Ramos (cell line): ENCODE measurements around the gene FBXO2.
"Not testable (repeated sequence)": the region's sequence is repeated elsewhere in the genome, so short reads cannot be mapped to it uniquely, and the experiment has no call there.

Source experiments
- in situ Hi-C: fragments of 300-500 bp; cut with MboI; formaldehyde crosslinking; loops from one replicate; pipeline ENCODE4 v1.14.3; 2022; ENCODE audit warnings: low sequenced_read_pairs; ENCODE audit not compliant: unreplicated experiment

Gene FBXO2

GRCh38 chr1:11639372-11639771, 14.9 kb downstream of the FBXO2 start:
- in situ Hi-C loops: no loop called here

GRCh38 chr1:11638121-11638520, 16.1 kb downstream of the FBXO2 start:
- in situ Hi-C loops: no loop called here

GRCh38 chr1:11634365-11635192, 19.6 kb downstream of the FBXO2 start:
- in situ Hi-C loops: no loop called here

- in situ Hi-C loops: no loop called here
These were observed 24.8 kb downstream of the FBXO2 start for GRCh38 chr1:11629184-11630016.

GRCh38 chr1:11628767-11629166, 25.5 kb downstream of the FBXO2 start:
- in situ Hi-C loops: no loop called here

GRCh38 chr1:11626551-11626950, 27.7 kb downstream of the FBXO2 start:
- in situ Hi-C loops: no loop called here

- in situ Hi-C loops: no loop called here
These were observed 30.5 kb downstream of the FBXO2 start for GRCh38 chr1:11623702-11624101.

- in situ Hi-C loops: no loop called here
These were observed 31.8 kb downstream of the FBXO2 start for GRCh38 chr1:11622398-11622797.

- in situ Hi-C loops: no loop called here
These were observed 33.3 kb downstream of the FBXO2 start for GRCh38 chr1:11620924-11621323.

- in situ Hi-C loops: no loop called here
These were observed 33.8 kb downstream of the FBXO2 start for GRCh38 chr1:11620405-11620804.

- in situ Hi-C loops: no loop called here
These were observed 36.5 kb downstream of the FBXO2 start for GRCh38 chr1:11617741-11618140.

GRCh38 chr1:11617314-11617713, 36.9 kb downstream of the FBXO2 start:
- in situ Hi-C loops: no loop called here

- in situ Hi-C loops: no loop called here
These were observed 37.5 kb downstream of the FBXO2 start for GRCh38 chr1:11616766-11617165.

GRCh38 chr1:11615090-11615489, 39.1 kb downstream of the FBXO2 start:
- in situ Hi-C loops: no loop called here

GRCh38 chr1:11613347-11613746, 40.9 kb downstream of the FBXO2 start:
- in situ Hi-C loops: no loop called here

- in situ Hi-C loops: no loop called here
These were observed 42.4 kb downstream of the FBXO2 start for GRCh38 chr1:11611638-11612327.

GRCh38 chr1:11610629-11611180, 43.5 kb downstream of the FBXO2 start:
- in situ Hi-C loops: no loop called here

GRCh38 chr1:11609378-11609777, 44.9 kb downstream of the FBXO2 start:
- in situ Hi-C loops: not testable (repeated sequence)

- in situ Hi-C loops: not testable (repeated sequence)
These were observed 45.6 kb downstream of the FBXO2 start for GRCh38 chr1:11608596-11609130.

- in situ Hi-C loops: no loop called here
These were observed 47.5 kb downstream of the FBXO2 start for GRCh38 chr1:11606775-11607174.
